D721Med (cell line): ENCODE results near the gene KBTBD3.

ENCODE experiments used
- DNase-seq: peaks from one replicate; pipeline ENCODE4 v3.0.0; 2011; ENCODE audit warnings: low spot score; ENCODE audit not compliant: insufficient read length
- FAIRE-seq: peaks from 2 replicates; lab custom pipeline; 2011; peaks lifted over from hg19 to GRCh38; lab: Jason Lieb, UNC
- TF ChIP-seq, protein P1 (sequence below): IDR thresholded peaks from 2 replicates; pipeline ENCODE4 v1.5.1; 2012; ENCODE audit warnings: mild to moderate bottlenecking, control low read depth; ENCODE audit not compliant: insufficient read depth; ENCODE audit errors: missing control alignments

KBTBD3 gene

DNA sequence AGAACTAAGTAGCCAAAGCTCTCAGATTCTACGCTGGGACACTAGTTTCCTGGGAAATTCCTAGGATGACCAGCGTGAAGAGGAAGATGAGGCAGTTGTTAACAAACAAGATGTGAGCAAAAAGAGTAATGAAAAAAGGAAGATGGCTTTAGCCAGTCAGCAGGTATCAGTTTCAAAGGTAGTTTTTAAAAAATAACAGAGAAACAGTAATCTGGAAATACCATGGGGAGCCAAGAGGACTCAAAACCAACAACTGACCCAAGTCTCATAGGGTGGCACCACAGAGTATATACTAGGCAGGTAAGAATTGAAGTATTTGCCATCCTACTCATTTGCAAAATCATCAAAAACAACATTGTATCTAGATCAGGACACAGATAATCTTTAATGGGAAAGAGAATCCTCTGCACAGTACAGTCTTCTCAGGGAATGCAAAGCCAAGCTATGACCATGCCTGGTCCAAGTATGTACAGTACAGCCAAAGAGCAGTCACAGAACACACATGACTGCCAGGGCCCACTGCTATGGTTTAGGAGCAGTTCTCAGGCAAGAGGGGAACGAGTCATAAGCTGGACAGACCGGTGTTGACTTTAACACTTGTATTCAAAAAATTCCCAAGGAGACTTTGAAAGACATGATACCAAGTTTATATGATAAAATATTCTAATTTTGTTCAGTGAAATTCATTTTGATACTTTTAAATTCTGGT lies 75.7 kb downstream of the KBTBD3 start:
- DNase-seq: no peak
- TF ChIP-seq, protein P1, sequence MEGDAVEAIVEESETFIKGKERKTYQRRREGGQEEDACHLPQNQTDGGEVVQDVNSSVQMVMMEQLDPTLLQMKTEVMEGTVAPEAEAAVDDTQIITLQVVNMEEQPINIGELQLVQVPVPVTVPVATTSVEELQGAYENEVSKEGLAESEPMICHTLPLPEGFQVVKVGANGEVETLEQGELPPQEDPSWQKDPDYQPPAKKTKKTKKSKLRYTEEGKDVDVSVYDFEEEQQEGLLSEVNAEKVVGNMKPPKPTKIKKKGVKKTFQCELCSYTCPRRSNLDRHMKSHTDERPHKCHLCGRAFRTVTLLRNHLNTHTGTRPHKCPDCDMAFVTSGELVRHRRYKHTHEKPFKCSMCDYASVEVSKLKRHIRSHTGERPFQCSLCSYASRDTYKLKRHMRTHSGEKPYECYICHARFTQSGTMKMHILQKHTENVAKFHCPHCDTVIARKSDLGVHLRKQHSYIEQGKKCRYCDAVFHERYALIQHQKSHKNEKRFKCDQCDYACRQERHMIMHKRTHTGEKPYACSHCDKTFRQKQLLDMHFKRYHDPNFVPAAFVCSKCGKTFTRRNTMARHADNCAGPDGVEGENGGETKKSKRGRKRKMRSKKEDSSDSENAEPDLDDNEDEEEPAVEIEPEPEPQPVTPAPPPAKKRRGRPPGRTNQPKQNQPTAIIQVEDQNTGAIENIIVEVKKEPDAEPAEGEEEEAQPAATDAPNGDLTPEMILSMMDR: no peak
- FAIRE-seq: no peak
